ENCODE data around the gene MB21D2. TPM values are rescaled to one million over a fixed set of nuclear protein-coding genes. Genes with fewer than 3 reads are reported as not detected.
A peak's percentile ranks its signal among the peaks of the same experiment; 100 is the strongest.

The MB21D2 gene
- total RNA-seq, 1 experiment from 2014 or later, result 10.0 TPM

- peak; percentile 92 for DNase-seq (ENCODE audit: low read depth)
Measured at GRCh38 chr3:192892981-192893700, 24.5 kb downstream of the MB21D2 start.

- DNase-seq (ENCODE audit: low read depth), result no peak
Measured at GRCh38 chr3:192890347-192891335, 27.0 kb downstream of the MB21D2 start.

GRCh38 chr3:192889679-192890078 lies 28.0 kb downstream of the MB21D2 start:
- no peak for DNase-seq (ENCODE audit: low read depth)

DNA sequence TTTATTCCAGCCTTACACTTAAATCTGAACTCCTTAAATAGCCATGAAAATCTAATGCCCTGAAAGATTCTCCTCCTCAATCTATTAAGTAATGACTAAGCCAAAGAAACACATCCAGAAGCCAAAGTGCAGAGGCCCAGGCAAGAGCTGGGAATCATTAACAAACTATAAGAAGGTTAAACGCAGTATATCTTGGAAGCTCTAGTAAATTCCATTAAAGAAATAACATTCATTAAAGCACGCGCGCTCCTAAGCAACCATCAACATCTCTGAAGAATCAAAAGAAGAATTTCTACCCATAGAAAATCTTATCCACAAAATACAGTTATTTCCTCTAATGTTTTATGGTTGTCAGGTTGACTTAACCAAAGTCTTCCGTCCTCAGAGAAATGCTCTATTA lies 29.5 kb downstream of the MB21D2 start:
- DNase-seq (ENCODE audit: low read depth), result no peak

GRCh38 chr3:192887701-192888100 lies 30.0 kb downstream of the MB21D2 start:
- DNase-seq (ENCODE audit: low read depth), result no peak

GRCh38 chr3:192887047-192887446 lies 30.6 kb downstream of the MB21D2 start:
- no peak for DNase-seq (ENCODE audit: low read depth)

DNA sequence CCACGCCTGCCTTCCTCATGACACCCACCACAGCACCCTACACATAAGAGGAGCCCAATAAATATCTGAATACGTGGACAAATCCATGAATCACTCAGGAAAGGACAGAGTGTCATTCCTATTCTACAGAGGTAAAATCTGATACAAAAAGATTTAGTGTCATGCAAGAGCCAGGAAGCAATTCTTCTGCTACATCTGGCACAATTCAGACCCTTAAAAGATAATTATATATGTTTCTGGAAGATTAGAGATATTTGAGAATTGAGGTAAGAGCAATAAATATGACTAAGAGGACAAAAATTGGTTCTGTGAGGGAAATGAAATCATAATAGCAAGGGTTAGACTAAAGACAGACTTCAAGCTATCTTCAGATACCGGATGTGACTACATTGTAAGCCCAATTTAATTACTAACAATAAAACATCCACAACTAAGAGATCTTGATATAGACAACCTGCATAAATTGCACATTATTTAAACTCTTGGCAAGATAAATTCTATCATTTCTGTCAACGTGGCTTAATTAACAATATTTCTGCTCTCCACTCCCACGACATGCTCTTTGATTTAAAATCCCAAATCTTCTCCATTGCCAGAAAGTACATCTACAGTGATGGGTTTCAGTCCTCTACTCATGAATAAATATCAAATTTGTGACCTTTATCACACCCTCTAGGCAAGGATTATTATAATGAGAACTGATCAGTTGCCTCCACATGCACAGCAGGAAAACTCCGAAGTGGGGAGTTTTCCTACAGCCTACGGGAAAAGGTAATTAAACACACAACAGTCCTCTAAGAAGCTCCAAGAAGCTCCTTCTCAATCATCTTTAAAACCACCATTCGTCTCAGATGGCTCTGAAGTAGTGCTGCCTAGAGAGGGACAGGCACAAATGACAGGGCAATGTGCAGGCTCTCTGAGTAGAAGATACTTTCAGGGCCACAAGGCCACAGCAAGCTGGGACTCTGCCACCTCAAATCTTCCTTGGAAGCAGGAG lies 32.6 kb downstream of the MB21D2 start:
- DNase-seq (ENCODE audit: low read depth), result no peak

GRCh38 chr3:192883512-192883911 lies 34.1 kb downstream of the MB21D2 start:
- DNase-seq (ENCODE audit: low read depth), result no peak

- DNase-seq (ENCODE audit: low read depth), result no peak
Measured at GRCh38 chr3:192881159-192881786, 36.4 kb downstream of the MB21D2 start.

DNA sequence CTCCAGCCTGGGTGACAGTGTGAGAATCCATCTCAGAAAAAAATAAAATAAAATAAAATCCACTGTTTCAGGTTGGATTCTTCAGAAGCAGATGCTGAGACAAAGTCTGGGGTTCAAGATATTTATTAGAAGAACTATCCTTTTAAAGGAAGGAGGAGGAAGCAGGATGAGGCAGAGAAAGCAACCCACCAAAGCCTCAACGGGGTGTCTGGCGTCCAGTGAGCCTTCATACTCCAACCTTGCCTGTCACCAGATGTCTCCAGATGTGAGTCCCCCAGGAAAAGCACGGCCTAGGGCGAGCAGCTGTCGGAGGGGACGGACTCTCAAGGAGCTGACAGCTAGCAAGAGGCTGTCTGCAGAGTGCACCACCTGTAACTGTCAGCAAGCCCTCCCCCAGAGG lies 37.3 kb downstream of the MB21D2 start:
- no peak for DNase-seq (ENCODE audit: low read depth)

DNA sequence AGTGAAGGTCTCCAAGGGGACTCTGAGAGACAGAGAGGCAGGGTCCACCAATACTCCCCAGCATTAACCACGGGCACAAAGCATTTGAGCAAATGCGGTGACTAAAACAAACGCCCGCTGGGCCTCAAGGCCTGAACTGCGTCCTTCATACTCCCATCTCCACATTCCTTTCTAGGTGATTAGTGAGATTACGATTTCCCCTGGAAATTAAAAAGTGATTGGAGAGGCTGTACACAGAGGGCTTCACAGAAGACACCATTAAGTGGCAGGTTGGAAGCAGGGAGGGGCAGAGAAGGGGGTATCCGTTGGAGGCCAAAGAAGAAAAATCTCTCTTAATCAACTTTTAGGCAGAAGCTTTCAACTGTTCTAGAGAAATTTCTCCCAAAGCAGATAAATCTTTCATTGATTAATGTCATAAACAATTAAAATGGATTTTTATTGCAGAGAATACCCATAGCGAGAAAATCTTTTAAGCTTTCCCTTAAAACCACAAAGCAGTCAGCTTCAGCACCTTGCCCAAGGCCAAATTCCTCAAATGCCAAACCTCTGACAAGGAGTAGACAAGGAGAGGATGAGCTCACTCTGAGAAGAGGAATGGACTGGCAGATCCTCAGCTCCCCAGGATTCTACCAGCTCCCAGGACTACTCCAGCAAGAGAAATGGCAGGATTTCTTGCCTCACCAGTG lies 38.2 kb downstream of the MB21D2 start:
- DNase-seq (ENCODE audit: low read depth), result peak; percentile 88

DNA sequence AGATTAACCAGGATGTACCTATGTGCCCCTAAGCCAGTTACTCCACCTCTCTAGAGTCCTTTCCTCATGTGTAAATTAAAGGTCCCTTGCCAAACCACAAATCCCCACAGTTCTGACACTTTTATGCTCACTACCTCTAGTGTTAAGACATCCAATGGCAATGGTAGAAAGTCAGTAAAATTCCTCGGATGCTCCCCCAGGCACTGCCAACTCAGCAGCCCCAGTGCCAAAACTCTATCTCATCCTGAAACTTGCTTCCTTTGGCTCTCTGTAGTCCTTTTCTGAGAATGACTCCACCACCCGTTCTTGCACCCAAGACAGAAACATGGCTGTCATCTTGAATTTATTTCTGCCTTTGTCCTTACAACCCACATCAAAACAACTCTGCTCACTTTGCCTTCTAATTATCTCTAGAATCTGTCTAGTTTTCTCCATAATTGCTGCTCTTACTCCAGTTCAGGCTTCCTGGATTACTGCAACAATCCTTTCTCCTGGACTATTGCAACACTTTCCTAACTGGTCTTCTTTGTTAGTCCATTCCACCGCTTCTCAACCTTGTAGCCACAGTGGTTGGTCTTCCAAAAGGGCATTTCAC lies 41.6 kb downstream of the MB21D2 start:
- no peak for DNase-seq (ENCODE audit: low read depth)

GRCh38 chr3:192870822-192871221 lies 46.8 kb downstream of the MB21D2 start:
- DNase-seq (ENCODE audit: low read depth), result no peak

GRCh38 chr3:192869131-192870031 lies 48.3 kb downstream of the MB21D2 start:
- DNase-seq (ENCODE audit: low read depth), result peak; percentile 61

DNA sequence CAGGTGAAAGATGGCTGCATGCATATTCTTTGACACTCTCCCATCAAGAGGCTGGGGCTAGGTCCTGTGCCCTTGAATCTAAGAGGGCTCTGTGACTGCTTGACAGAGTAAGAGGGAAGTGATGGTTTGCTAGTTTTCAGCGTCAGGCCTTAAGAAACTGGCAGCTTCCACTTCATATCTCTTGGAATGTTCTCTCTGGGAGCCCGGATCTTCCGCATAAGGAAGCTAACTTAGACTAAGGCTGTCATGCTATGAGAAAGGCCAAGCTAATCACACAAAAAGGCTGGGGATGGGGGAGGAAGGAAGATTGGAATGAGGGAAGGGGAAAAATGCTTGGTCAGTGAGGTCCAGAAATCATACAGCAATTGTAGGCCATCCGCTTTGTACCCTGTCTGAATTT lies 50.0 kb downstream of the MB21D2 start:
- no peak for DNase-seq (ENCODE audit: low read depth)

GRCh38 chr3:192866804-192867203 lies 50.9 kb downstream of the MB21D2 start:
- no peak for DNase-seq (ENCODE audit: low read depth)

GRCh38 chr3:192864941-192865340 lies 52.7 kb downstream of the MB21D2 start:
- DNase-seq (ENCODE audit: low read depth), result peak; percentile 85

GRCh38 chr3:192863091-192863420 lies 54.6 kb downstream of the MB21D2 start:
- no peak for DNase-seq (ENCODE audit: low read depth)

Measured in LHCN-M2 (cell line).